HepG2 (cell line): ENCODE results near the gene ABCC3. TPM values are rescaled to one million over a fixed set of nuclear protein-coding genes. Genes with fewer than 3 reads are reported as not detected.

Experiments used
- FUBP1 ChIP-seq: sonication (generic); formaldehyde crosslinking; IDR thresholded peaks from 2 replicates; pipeline ENCODE4 v1.5.1; 2020; ENCODE audit warnings: missing genetic modification reagents, mild to moderate bottlenecking, borderline replicate concordance
- MBNL3 ChIP-seq: fragments of 250-450 bp; sonication (Bioruptor Pico); conservative IDR thresholded peaks from 2 replicates; pipeline ENCODE4 v1.8.0; 2022; ENCODE audit warnings: mild to moderate bottlenecking, inconsistent platforms
- MTA1 ChIP-seq: sonication (generic); formaldehyde crosslinking; IDR thresholded peaks from 2 replicates; pipeline ENCODE4 v1.4.0; 2020; ENCODE audit warnings: missing genetic modification reagents, mild to moderate bottlenecking, borderline replicate concordance
- NFE2L2 ChIP-seq: fragments of 150-350 bp; IDR thresholded peaks from 2 replicates; pipeline ENCODE4 v1.6.1; 2014; ENCODE audit warnings: low read length
- NFIB ChIP-seq: sonication (generic); formaldehyde crosslinking; IDR thresholded peaks from 2 replicates; pipeline ENCODE4 v1.9.0; 2021; ENCODE audit warnings: missing genetic modification reagents, mild to moderate bottlenecking, borderline replicate concordance
- NR1H2 ChIP-seq: sonication (generic); formaldehyde crosslinking; IDR thresholded peaks from 2 replicates; pipeline ENCODE4 v1.8.1; 2022; ENCODE audit warnings: low read depth, missing genetic modification reagents, borderline replicate concordance
- SIX4 ChIP-seq: sonication (generic); formaldehyde crosslinking; IDR thresholded peaks from 2 replicates; pipeline ENCODE4 v1.4.0; 2020; ENCODE audit warnings: missing genetic modification reagents
- ZBTB44 ChIP-seq: sonication (generic); formaldehyde crosslinking; IDR thresholded peaks from 2 replicates; pipeline ENCODE4 v1.4.0; 2020; ENCODE audit warnings: missing genetic modification reagents
- ZHX2 ChIP-seq, 2 experiments: sonication (generic) in 1 of 2; formaldehyde crosslinking in 1 of 2; IDR thresholded peaks; 2 replicates each; pipeline versions ENCODE4 v1.6.1 to v1.9.0; 2014 to 2022; ENCODE audit warnings: antibody characterized with exemption in 1 of 2, borderline replicate concordance in 1 of 2, inconsistent platforms in 1 of 2, low read depth in 1 of 2, missing genetic modification reagents in 1 of 2
- ZNF367 ChIP-seq: sonication (generic); formaldehyde crosslinking; IDR thresholded peaks from 2 replicates; pipeline ENCODE4 v1.4.0; 2020; ENCODE audit warnings: missing genetic modification reagents, borderline replicate concordance
- ZNF616 ChIP-seq: sonication (generic); formaldehyde crosslinking; IDR thresholded peaks from 2 replicates; pipeline ENCODE4 v1.5.0; 2020; ENCODE audit warnings: low read depth, mild to moderate bottlenecking, missing genetic modification reagents
- polyA plus RNA-seq, 8 experiments: library from polyadenylated mRNA; depleted of rRNA in 3 of 8; stranded (reverse) in 7 of 8; unstranded in 1 of 8; fragments of >200 nt; fragmentation: Illumina TruSeq in 4 of 8; extraction: Trizol in 4 of 8; gene quantifications; 2 replicates each; pipeline versions ENCODE4 v1.2.1 to v1.2.3, GENCODE V29; 2011 to 2016; ENCODE audit warnings: low read depth in 4 of 8, missing spikeins in 1 of 8, mixed read lengths in 1 of 8; ENCODE audit not compliant: insufficient read depth in 1 of 8
- total RNA-seq, 5 experiments: library from RNA; depleted of rRNA; stranded (reverse); fragments of >200 nt; fragmentation: Illumina TruSeq; extraction: Trizol; gene quantifications; 2 replicates each; pipeline ENCODE4 v1.2.3, GENCODE V29; 2016; ENCODE audit warnings: low read depth in 1 of 5
- TF ChIP-seq, protein P1 (sequence below): sonication (generic); formaldehyde crosslinking; IDR thresholded peaks from 2 replicates; pipeline ENCODE4 v1.4.0; 2020; ENCODE audit warnings: missing genetic modification reagents

ABCC3 gene
- total and polyA plus RNA-seq, 2 of the 13 experiments (the other 11 are each of a cell fraction or from before 2014, with no cell fraction given), result 25.2 to 50.7 TPM

DNA sequence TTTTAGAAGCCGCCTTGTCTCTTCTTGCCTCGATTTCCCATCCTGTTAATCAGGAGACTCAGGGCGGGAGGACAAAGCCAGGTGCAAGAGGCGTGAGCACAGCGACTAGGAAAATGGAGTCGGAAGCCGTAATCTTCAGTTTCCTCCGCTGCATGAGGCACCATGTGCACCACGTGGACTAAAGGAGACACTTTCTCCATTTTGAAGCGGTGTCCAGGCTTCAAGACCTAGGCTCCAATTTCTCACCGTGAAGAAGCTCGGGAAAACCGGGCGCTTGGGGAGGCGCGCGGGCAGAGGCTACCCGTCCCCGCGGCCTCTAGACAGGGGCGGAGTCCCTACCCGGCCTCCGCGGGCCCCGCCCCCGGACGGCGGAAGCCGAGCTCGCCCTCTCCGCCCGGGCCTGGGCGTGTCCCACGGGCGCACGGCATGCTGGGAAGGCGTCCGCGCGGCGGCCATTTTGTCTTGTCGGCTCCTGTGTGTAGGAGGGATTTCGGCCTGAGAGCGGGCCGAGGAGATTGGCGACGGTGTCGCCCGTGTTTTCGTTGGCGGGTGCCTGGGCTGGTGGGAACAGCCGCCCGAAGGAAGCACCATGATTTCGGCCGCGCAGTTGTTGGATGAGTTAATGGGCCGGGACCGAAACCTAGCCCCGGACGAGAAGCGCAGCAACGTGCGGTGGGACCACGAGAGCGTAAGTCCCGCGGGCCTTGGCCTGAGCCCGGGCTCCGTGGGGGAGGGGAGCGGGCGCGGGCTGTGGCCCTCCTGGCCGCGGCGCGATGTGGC lies 84.7 kb downstream of the ABCC3 start, which contains the start of gene LUC7L3 (continued):
- peak; percentile 95 for TF ChIP-seq ZHX2 (IDR thresholded peaks at IDR 0.05; ENCODE audit: low read depth)
- TF ChIP-seq ZHX2 (CRISPR knock-in tag; IDR thresholded peaks at IDR 0.05; ENCODE audit: borderline replicate concordance), result peak; percentile 33; the same call in 1 of the 2 replicates
- TF ChIP-seq SIX4 (CRISPR knock-in tag), result peak; percentile 20; the same call in 1 of the 2 replicates
- TF ChIP-seq ZBTB44, result 0 out of 2 replicates have a peak, but pooled peaks have one; percentile 69
- no peak for TF ChIP-seq NFIB (CRISPR knock-in tag)
- TF ChIP-seq MBNL3 (CRISPR knock-in tag), result no peak
- TF ChIP-seq NFE2L2, result no peak
- no peak; the same call in 1 of the 2 replicates for TF ChIP-seq ZNF616 (CRISPR knock-in tag)
- peak; percentile 78; the same call in 1 of the 2 replicates for TF ChIP-seq ZNF367 (CRISPR knock-in tag)
- peak; percentile 71; the same call in 1 of the 2 replicates for TF ChIP-seq NR1H2
- no peak; the same call in 1 of the 2 replicates for TF ChIP-seq FUBP1 (CRISPR knock-in tag)
- TF ChIP-seq MTA1 (CRISPR knock-in tag), result peak; percentile 95
- TF ChIP-seq, protein P1, sequence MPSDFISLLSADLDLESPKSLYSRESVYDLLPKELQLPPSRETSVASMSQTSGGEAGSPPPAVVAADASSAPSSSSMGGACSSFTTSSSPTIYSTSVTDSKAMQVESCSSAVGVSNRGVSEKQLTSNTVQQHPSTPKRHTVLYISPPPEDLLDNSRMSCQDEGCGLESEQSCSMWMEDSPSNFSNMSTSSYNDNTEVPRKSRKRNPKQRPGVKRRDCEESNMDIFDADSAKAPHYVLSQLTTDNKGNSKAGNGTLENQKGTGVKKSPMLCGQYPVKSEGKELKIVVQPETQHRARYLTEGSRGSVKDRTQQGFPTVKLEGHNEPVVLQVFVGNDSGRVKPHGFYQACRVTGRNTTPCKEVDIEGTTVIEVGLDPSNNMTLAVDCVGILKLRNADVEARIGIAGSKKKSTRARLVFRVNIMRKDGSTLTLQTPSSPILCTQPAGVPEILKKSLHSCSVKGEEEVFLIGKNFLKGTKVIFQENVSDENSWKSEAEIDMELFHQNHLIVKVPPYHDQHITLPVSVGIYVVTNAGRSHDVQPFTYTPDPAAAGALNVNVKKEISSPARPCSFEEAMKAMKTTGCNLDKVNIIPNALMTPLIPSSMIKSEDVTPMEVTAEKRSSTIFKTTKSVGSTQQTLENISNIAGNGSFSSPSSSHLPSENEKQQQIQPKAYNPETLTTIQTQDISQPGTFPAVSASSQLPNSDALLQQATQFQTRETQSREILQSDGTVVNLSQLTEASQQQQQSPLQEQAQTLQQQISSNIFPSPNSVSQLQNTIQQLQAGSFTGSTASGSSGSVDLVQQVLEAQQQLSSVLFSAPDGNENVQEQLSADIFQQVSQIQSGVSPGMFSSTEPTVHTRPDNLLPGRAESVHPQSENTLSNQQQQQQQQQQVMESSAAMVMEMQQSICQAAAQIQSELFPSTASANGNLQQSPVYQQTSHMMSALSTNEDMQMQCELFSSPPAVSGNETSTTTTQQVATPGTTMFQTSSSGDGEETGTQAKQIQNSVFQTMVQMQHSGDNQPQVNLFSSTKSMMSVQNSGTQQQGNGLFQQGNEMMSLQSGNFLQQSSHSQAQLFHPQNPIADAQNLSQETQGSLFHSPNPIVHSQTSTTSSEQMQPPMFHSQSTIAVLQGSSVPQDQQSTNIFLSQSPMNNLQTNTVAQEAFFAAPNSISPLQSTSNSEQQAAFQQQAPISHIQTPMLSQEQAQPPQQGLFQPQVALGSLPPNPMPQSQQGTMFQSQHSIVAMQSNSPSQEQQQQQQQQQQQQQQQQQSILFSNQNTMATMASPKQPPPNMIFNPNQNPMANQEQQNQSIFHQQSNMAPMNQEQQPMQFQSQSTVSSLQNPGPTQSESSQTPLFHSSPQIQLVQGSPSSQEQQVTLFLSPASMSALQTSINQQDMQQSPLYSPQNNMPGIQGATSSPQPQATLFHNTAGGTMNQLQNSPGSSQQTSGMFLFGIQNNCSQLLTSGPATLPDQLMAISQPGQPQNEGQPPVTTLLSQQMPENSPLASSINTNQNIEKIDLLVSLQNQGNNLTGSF, result peak; percentile 88
